WTC11 (cell line): ENCODE data around the gene KANSL1L. TPM values are rescaled to one million over a fixed set of nuclear protein-coding genes. Genes with fewer than 3 reads are reported as not detected.

Experiments used
- ATAC-seq: fragments of 200-7000 bp; cut with Tn5 transposase; 2 replicates; pipeline ENCODE4 v1.10.0; 2021; ENCODE audit warnings: mild to moderate bottlenecking, moderate library complexity
- CTCF ChIA-PET: fragments of 300-600 bp; sonication (Branson Sonifier 250); formaldehyde crosslinking; loops from one replicate; lab custom pipeline; 2021; ENCODE audit warnings: antibody characterized with exemption; lab: Charles Lee
- POLR2A ChIA-PET: fragments of 350-600 bp; sonication (Branson Sonifier 250); formaldehyde crosslinking; loops from one replicate; lab custom pipeline; 2021; ENCODE audit warnings: antibody characterized with exemption; lab: Charles Lee
- DNase-seq: peaks from one replicate; pipeline ENCODE4 v3.0.0; 2021; ENCODE audit warnings: low spot score
- H3K27ac Mint-ChIP-seq: 2 replicates; pipeline ENCODE4 v1.8.0; 2021; ENCODE audit warnings: mixed read lengths
- H3K27me3 Mint-ChIP-seq: 2 replicates; pipeline ENCODE4 v1.8.0; 2021; ENCODE audit warnings: low read depth, mild to moderate bottlenecking, moderate library complexity, mixed read lengths
- H3K36me3 Mint-ChIP-seq: 2 replicates; pipeline ENCODE4 v1.8.0; 2021; ENCODE audit warnings: mixed read lengths
- H3K4me1 Mint-ChIP-seq: 2 replicates; pipeline ENCODE4 v1.8.0; 2022; ENCODE audit warnings: mixed read lengths
- H3K4me3 Mint-ChIP-seq: 2 replicates; pipeline ENCODE4 v1.8.0; 2021; ENCODE audit warnings: mild to moderate bottlenecking, moderate library complexity, mixed read lengths
- H3K9me3 Mint-ChIP-seq: 2 replicates; pipeline ENCODE4 v1.8.0; 2021; ENCODE audit warnings: mixed read lengths
- ATF1 ChIP-seq: sonication (generic); formaldehyde crosslinking; IDR thresholded peaks from 2 replicates; pipeline ENCODE4 v1.8.1; 2023; ENCODE audit warnings: mild to moderate bottlenecking, moderate library complexity, missing genetic modification reagents
- ATF6 ChIP-seq: sonication (generic); formaldehyde crosslinking; IDR thresholded peaks from 2 replicates; pipeline ENCODE4 v1.8.1; 2023; ENCODE audit warnings: mild to moderate bottlenecking, missing genetic modification reagents
- CTCF ChIP-seq: fragments of 200-600 bp; IDR thresholded peaks from 2 replicates; pipeline ENCODE4 v1.8.0; 2022; ENCODE audit warnings: antibody characterized with exemption
- E2F1 ChIP-seq: sonication (generic); formaldehyde crosslinking; IDR thresholded peaks from 2 replicates; pipeline ENCODE4 v1.8.0; 2022; ENCODE audit warnings: mild to moderate bottlenecking, missing genetic modification reagents
- ELF4 ChIP-seq: sonication (generic); formaldehyde crosslinking; IDR thresholded peaks from 2 replicates; pipeline ENCODE4 v1.8.1; 2022; ENCODE audit warnings: low read depth, mild to moderate bottlenecking, moderate library complexity, missing genetic modification reagents
- ESRRA ChIP-seq: sonication (generic); formaldehyde crosslinking; IDR thresholded peaks from 2 replicates; pipeline ENCODE4 v1.8.1; 2022; ENCODE audit warnings: mild to moderate bottlenecking, missing genetic modification reagents, borderline replicate concordance
- FOXP4 ChIP-seq: sonication (generic); formaldehyde crosslinking; IDR thresholded peaks from 2 replicates; pipeline ENCODE4 v1.8.0; 2022; ENCODE audit warnings: mild to moderate bottlenecking, missing genetic modification reagents
- GRHL2 ChIP-seq: fragments of 250-450 bp; sonication (Bioruptor Pico); IDR thresholded peaks from 2 replicates; pipeline ENCODE4 v1.8.0; 2022; ENCODE audit warnings: mild to moderate bottlenecking, moderate library complexity; ENCODE audit not compliant: insufficient replicate concordance, severe bottlenecking
- MLX ChIP-seq: sonication (generic); formaldehyde crosslinking; IDR thresholded peaks from 2 replicates; pipeline ENCODE4 v1.8.1; 2023; ENCODE audit warnings: mild to moderate bottlenecking, missing genetic modification reagents, moderate library complexity
- PREB ChIP-seq: sonication (generic); formaldehyde crosslinking; IDR thresholded peaks from 2 replicates; pipeline ENCODE4 v1.8.1; 2022; ENCODE audit warnings: mild to moderate bottlenecking, missing genetic modification reagents, moderate library complexity, borderline replicate concordance
- PRRX2 ChIP-seq: fragments of 250-450 bp; sonication (Bioruptor Pico); IDR thresholded peaks from 2 replicates; pipeline ENCODE4 v1.8.0; 2021; ENCODE audit warnings: mild to moderate bottlenecking
- SOX15 ChIP-seq: fragments of 250-450 bp; sonication (Bioruptor Pico); IDR thresholded peaks from 2 replicates; pipeline ENCODE4 v1.9.0; 2021; ENCODE audit warnings: mild to moderate bottlenecking
- TEAD4 ChIP-seq: sonication (generic); formaldehyde crosslinking; IDR thresholded peaks from 2 replicates; pipeline ENCODE4 v1.8.0; 2022; ENCODE audit warnings: mild to moderate bottlenecking, missing genetic modification reagents
- USF2 ChIP-seq: sonication (generic); formaldehyde crosslinking; IDR thresholded peaks from 2 replicates; pipeline ENCODE4 v1.8.1; 2023; ENCODE audit warnings: mild to moderate bottlenecking, missing genetic modification reagents, moderate library complexity
- ZNF138 ChIP-seq: sonication (generic); formaldehyde crosslinking; conservative IDR thresholded peaks from 2 replicates; pipeline ENCODE4 v1.8.1; 2022; ENCODE audit warnings: mild to moderate bottlenecking, moderate library complexity, missing genetic modification reagents
- ZNF219 ChIP-seq: sonication (generic); formaldehyde crosslinking; IDR thresholded peaks from 2 replicates; pipeline ENCODE4 v1.8.0; 2023; ENCODE audit warnings: missing genetic modification reagents, mild to moderate bottlenecking, borderline replicate concordance
- ZNF281 ChIP-seq: sonication (generic); formaldehyde crosslinking; IDR thresholded peaks from 2 replicates; pipeline ENCODE4 v1.8.0; 2023; ENCODE audit warnings: mild to moderate bottlenecking, missing genetic modification reagents
- ZNF423 ChIP-seq: fragments of 250-450 bp; sonication (Bioruptor Pico); IDR thresholded peaks from 2 replicates; pipeline ENCODE4 v2.1.2; 2022; ENCODE audit warnings: mild to moderate bottlenecking, moderate library complexity
- total RNA-seq: library from RNA; stranded (reverse); gene quantifications from 3 replicates; pipeline ENCODE4 v1.2.3, GENCODE V29; 2021

The KANSL1L gene
- total RNA-seq, 1 experiment from 2014 or later: 11.4 TPM

GRCh38 chr2:210170446-210171303 is 534 bp downstream of the KANSL1L start (continued):
- no peak for TF ChIP-seq MLX
- TF ChIP-seq ZNF138 (CRISPR knock-in tag): no peak
- 0 out of 2 replicates have a peak, but pooled peaks have one; percentile 29 for TF ChIP-seq TEAD4 (CRISPR knock-in tag)
- TF ChIP-seq USF2 (CRISPR knock-in tag): peak; percentile 96
- TF ChIP-seq CTCF: no peak
- TF ChIP-seq ELF4 (CRISPR knock-in tag): no peak
- TF ChIP-seq GRHL2 (CRISPR knock-in tag): no peak
- TF ChIP-seq ATF1: no peak
- no peak for TF ChIP-seq E2F1 (CRISPR knock-in tag)
- no peak for TF ChIP-seq SOX15 (CRISPR knock-in tag)
- TF ChIP-seq ESRRA: 0 out of 2 replicates have a peak, but pooled peaks have one; percentile 32
- no peak for TF ChIP-seq ZNF219 (CRISPR knock-in tag)

GRCh38 chr2:210170196-210170445 is 1.1 kb downstream of the KANSL1L start:
- Mint-ChIP-seq H3K4me1 (peaks cover 22% of the 10 kb centered on the region), H3K27ac (peak overlapping the region; percentile 100), H3K4me3 (peak overlapping the region; percentile 97), H3K27me3 (no peaks in the 10 kb centered on the region), H3K36me3 (no peaks in the 10 kb centered on the region), H3K9me3 (no peaks in the 10 kb centered on the region)
- ChIA-PET POLR2A (interaction anchor here (1.3 kb wide), 1 partner anchor 55 kb away, joined by 5 read pairs; the partner anchor contains the start of gene ACADL), CTCF (no interaction called here)
- DNase-seq (no peak), ATAC-seq (no peak)
- TF ChIP-seq ZNF423 (CRISPR knock-in tag) (no peak), ATF6 (CRISPR knock-in tag) (no peak), ZNF281 (CRISPR knock-in tag) (no peak), FOXP4 (CRISPR knock-in tag) (no peak), ELF4 (CRISPR knock-in tag) (no peak), PRRX2 (CRISPR knock-in tag) (no peak), PREB (CRISPR knock-in tag) (no peak)
